COR-L47 (cell line): ENCODE data around the gene LCN1.

Experiments used
- DNase-seq: peaks from one replicate; lab custom pipeline; 2025; lab: John Stamatoyannopoulos, UW

The LCN1 gene

GRCh38 chr9:135568026-135568425, 46.8 kb downstream of the LCN1 start:
- no peak for DNase-seq

- no peak for DNase-seq
Observed at GRCh38 chr9:135570456-135570855, 49.2 kb downstream of the LCN1 start.

GRCh38 chr9:135572233-135572632, 51.0 kb downstream of the LCN1 start:
- DNase-seq = no peak

- no peak for DNase-seq
Observed at GRCh38 chr9:135573124-135573523, 51.9 kb downstream of the LCN1 start.

- DNase-seq = no peak
Observed at GRCh38 chr9:135574331-135574730, 53.1 kb downstream of the LCN1 start.

GRCh38 chr9:135574943-135575342, 53.7 kb downstream of the LCN1 start:
- DNase-seq = no peak
